Hematopoietic multipotent progenitor cell treated with erythropoietin and hydrocortisone succinate and interleukin-3 and kit ligand, for 8 days (in vitro differentiated cells): ENCODE measurements around the gene STIP1.

ENCODE experiments used
- DNase-seq: peaks from one replicate; pipeline ENCODE4 v3.0.0-alpha.2; 2015

STIP1 gene

GRCh38 chr11:64185693-64186491 is at the start of gene STIP1:
Gene STIP1 (plus strand): TSS chr11:64186171. CDS start chr11:64186262, 91 bp downstream.
- DNase-seq = peak; percentile 100

GRCh38 chr11:64136765-64137441 is 49.1 kb upstream of the STIP1 start:
- DNase-seq = no peak

DNA sequence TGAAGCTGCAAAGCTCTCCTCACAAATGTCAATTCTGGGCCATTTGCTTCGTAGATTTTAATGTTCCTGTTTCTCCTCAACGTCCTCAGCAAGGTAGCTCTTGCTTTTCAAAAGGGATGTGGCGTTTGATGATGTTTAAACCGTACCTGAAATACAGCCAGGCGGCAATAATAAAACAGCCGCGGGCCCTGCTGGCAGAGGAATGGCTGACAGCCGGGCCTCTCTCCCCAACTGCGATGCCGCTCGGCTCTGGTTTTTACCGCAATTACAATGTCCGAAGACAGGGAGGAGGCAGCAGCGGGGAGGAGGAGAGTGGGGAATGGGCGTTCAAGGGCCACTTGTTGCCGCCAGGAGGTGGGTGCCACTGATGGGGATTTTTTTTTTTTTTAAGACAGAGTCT is 47.6 kb upstream of the STIP1 start:
- DNase-seq = no peak

- no peak for DNase-seq
Observed at GRCh38 chr11:64139049-64139448, 46.9 kb upstream of the STIP1 start.

- DNase-seq = no peak
Observed at GRCh38 chr11:64140082-64140481, 45.9 kb upstream of the STIP1 start.

DNA sequence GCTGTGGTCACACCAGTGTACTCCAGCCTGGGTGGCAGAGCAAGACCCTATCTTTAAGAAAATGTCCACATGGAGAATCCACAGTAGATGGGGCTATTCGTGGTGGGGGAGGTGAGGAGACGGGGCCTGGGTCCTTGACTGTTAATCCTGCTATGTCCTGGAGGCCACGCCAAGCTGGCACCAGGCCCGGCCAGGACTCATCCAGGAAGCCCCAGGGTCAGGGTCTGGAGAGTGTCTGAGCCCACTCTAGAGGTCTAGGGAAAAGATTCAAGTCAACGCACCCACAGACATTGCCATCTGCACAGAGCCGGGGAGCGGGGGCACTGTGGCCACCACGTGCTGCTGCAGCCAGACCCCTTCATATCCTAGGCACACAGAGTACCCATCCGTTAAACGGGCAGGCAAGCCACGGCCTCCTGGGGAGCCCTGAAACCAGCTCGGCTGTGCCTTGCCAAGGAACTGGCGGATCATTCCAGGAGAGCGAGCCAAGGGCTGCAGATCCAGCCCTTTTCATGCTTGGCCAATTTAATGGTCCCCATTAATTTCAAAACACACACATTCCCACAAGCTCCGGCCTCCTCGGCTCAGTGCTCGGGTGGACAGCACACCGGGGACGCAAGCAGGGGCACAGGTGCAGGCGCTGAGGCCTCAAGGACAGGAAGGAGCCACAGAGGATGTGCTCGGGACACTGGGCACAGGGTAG is 44.7 kb upstream of the STIP1 start:
- no peak for DNase-seq

GRCh38 chr11:64144587-64145472 is 41.1 kb upstream of the STIP1 start:
- no peak for DNase-seq

DNA sequence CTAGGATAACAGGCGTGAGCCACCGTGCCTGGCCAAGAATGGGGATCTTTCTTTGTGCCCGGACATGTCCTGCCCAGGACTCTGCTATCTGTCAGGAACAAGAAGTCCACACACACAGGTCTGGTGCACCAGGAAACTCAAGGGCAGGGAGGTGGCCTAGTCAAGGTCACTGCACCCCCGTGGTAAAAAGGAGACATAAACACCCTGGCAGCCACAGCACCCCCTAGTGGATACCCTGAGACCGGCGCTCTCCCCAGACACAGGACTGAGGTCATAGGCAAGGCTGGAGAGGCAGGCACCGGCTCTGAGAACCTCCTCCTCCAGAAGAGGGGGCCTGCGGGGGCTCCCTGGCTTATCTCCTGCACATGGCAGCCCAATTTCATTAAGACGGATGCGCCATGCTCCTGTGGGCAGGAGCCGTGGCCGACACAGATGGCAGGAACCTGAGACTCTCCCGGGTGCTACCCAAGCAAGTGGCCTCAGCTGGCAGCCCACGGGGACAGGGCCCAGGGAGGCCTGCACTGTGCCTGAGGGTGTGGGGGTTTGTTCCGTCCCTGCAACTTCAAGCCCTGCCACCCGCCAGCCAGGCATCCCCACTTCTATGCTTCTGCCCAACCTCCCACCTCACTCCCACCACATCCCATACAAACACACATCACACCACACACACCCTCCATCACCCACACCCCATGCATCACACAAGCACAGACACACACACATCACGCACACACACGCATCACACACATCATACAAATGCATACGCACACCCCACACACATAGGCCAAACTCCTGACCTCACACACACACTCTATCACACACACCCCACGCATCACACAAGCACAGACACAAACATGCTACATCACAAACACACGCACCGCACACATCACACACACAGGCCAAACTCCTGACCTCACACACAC is 39.7 kb upstream of the STIP1 start:
- DNase-seq = peak; percentile 77

DNA sequence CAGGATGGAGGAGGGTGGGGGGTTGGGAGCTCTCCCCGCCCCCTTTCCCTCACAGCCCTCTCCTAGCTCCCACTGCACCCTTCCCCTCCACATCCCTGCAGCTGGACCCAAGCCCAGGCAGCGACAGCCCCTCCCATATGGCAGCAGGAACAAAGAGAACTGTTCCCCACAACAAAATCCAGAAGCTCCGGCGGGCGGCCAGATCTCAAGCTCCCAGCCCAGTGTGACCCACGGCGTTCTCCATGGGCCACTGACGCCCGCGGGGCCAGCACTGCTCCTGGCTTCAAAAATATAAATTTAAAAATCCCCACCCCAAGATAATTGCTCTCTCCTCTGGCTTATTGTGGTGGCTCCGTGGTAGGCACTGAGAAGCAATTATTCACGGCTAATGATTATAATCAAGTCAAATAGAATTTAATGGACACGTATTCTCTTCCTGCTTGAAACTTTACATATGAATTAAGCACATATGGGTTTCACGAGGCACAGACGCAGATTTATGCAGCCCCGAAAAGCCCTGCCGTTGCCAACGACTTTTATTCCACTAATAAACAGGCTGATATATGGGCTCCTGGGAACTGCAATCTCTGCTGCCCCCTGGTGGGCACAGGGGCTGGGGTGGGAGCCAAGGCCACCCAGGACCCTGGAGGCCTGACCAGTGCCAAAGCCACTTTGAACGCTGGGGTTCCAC is 37.6 kb upstream of the STIP1 start:
- DNase-seq = peak; percentile 72

GRCh38 chr11:64148917-64149617 is 36.9 kb upstream of the STIP1 start:
- DNase-seq = no peak

DNA sequence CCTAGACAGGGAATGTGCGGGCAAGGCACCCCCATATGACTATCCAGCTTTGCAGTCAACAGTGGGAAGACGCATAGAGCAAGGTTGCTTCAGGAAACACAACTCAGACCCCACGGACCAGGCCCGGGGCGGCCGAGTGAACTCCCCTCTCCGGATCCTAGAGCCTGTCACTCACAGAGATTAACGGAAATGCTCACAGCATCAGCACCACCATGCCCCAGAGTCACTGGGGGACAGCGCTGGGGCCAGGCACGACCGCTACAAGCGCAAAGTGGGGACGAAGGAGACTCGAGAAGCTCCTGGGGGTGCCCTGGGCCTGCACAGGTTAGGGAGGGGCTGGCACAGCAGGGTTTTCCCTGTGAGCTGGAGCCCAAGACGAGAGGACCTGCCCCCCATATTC is 35.9 kb upstream of the STIP1 start:
- no peak for DNase-seq

- no peak for DNase-seq
Observed at GRCh38 chr11:64150481-64151239, 35.3 kb upstream of the STIP1 start.

- DNase-seq = no peak
Observed at GRCh38 chr11:64151337-64151736, 34.6 kb upstream of the STIP1 start.

GRCh38 chr11:64152841-64153691 is 32.9 kb upstream of the STIP1 start:
- DNase-seq = peak; percentile 47

- DNase-seq = no peak
Observed at GRCh38 chr11:64153812-64154211, 32.2 kb upstream of the STIP1 start.

DNA sequence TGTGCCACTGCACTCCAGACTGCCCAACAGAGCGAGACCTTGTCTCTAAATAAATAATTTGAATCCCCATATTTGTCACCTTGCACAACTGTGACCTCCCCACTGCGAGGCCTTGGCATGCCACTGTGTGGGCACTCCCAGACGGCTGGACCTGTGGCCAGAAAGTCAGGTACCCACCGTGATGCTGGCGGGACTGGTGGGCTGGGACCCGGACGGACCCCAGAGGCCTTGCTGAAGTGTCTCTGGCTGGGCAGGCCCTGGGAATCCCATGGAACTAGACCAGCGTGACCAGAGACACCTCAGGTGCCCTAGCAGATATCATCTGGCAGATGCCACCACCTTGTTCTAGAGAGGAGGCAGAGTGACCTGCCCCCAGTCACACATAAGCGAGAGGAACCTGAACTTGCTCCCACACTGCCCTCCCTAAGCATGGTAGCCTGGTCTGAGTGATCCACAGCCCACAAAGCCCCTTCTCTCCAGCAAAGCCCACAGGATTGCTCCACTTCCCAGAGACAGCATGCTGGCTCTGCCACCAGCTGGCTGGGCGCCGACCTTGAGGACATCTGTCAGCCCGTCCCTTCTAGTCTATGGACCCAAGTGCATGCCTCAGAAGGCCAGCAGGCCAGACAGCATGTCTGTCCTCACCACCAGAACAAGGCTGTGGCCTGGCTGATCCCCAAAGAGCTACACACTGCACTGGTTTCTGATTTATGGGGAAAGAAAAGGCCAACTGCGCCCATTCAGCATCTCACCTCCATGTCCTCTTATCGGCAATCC is 29.5 kb upstream of the STIP1 start:
- DNase-seq = no peak

DNA sequence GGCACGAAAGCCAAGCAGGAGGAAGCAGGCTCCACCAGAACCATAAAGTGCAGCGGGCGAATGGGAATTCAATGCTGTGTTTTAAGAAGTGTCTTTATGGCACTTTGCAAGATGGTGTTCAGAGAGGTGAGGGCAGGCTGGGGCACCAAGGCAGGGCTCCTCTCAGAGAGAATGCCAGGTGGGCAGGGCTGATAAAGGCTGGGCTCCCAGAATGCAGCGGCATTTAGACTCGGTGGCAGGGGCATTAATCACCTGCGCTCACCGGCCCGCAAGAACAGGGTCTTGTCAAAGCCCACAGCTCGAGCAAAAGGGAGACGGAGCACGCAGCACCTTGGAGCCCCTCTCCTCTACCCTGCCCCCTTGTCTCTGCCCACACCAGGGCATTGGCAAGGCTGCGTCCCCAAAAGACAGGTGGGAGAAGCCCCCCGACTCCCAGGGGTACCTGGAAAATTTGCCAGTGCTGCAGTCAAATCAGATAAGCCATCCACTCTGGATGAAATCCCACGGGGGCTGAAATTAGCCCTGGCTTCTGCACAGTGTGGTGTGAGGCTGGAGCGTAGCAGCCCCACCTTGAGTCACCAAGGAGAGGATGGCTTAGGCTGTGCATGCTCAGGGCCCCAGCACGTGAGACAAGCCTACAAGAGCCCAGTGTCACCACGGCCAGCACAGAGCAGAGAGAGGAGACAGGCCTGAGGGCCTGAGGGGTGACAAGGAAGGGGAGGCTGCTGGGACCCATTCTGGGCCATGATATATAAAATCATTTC is 28.2 kb upstream of the STIP1 start:
- DNase-seq = peak; percentile 53
